Inflammatory macrophage (primary cell): ENCODE results near the gene EPN2.

Experiments used
- DNase-seq, 2 donors: peaks; one replicate each; pipeline ENCODE4 v3.0.0-alpha.2; 2020 to 2022

EPN2 gene

DNA sequence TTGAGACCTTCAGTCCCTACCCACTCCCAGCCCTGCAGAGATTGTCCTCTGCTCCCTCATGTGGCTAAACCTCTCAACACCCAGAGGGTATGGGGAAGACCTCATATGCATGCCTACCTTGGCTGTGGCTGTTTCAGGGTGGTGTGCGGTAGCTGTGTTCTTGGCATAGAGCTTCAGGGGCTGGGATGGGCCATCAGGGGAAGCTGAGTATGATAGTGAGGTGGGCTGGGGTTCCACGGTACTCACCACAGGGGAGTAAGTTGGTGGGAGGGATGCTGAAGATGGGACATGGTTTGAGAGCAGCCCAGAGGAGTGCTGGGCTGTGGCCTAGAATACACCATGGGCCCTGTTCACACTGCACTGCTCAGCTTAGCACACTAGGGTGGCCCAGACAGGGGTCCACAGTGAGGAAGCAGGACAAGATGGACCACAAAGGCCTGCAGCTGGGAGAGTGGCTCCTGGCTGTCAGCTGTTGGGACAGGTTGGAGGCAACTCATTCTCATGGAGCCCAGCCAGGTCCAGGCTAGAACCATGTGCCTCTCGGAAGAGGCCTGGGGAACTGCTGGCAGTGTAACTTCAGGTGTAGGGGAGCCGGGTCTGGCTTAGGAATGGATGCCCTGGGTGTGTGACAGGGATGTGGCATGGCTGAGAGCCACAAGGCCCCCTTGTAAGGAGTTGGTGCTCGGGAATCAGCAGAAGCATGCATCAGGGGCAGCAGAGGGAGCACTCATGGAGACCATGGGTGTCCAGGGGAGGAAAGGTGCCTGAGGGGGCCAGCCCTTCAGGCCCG, 146.7 kb downstream of the EPN2 start:
- no peak for DNase-seq

DNA sequence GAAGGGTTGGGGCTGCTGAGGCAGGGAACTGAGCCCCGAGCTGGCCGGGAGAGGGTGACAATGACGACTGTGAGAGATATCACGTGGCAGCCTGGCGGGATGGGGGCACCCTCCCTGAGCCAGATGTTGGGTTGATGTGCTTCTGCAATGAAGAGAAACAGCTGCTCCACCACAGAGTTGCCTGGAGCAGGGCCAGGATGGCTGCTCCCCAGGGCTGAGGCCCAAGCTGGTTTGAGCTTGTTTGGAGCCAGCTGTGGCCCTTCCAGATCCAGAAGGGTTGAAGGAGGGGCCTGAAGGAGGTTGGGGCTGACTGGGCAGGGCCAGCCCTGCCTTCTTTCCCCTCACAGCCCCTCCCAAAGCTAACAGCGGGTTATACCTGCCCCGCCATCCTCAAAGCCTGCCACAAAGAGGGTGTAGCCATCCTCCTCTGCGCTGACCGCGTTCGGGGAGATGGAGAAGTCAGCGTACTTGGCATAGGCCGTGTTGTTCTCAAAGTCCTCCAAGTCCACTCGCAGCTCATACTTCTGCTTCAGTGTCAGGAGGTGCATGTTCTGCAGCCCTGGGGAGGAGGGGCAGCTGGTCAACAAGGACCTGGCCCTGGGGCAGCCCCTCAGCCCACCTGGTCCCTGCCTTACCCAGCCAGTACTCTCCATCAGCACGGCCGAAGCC, 147.7 kb downstream of the EPN2 start:
- peak; percentile 20 to 45 for DNase-seq

GRCh38 chr17:19385521-19385983, 148.4 kb downstream of the EPN2 start:
- no peak for DNase-seq
